OCI-LY3 (cell line): Measurements from ENCODE around the gene CECR2.
A peak's percentile ranks its signal among the peaks of the same experiment; 100 is the strongest.

Source experiments
- H2AFZ ChIP-seq: fragments of 200-600, 300-600 bp; shearing (Covaris generic); 2 replicates; pipeline ENCODE4 v1.6.0; 2014; ENCODE audit warnings: antibody characterized with exemption, low read depth, low read length
- H3K27ac ChIP-seq: fragments of 200-600, 300-600 bp; sonication (generic); 2 replicates; pipeline ENCODE4 v1.5.1; 2014; ENCODE audit warnings: mild to moderate bottlenecking, low read length, moderate library complexity, mixed read lengths
- H3K27me3 ChIP-seq: fragments of 200-600, 300-600 bp; sonication (generic); 2 replicates; pipeline ENCODE4 v1.6.1; 2014; ENCODE audit warnings: low read depth, low read length, mixed read lengths
- H3K36me3 ChIP-seq: fragments of 200-600, 300-600 bp; sonication (generic); replicated peaks from 2 replicates; pipeline ENCODE3; 2014; ENCODE audit warnings: low read depth, low read length, mixed read lengths
- H3K4me1 ChIP-seq: fragments of 300-600, 200-600 bp; sonication (generic); 2 replicates; pipeline ENCODE4 v1.6.1; 2014; ENCODE audit warnings: low read length, mixed read lengths
- H3K4me2 ChIP-seq: fragments of 200-600, 300-600 bp; sonication (generic); 2 replicates; pipeline ENCODE4 v1.6.1; 2014; ENCODE audit warnings: low read length, mixed read lengths
- H3K4me3 ChIP-seq: fragments of 300-600, 200-600 bp; sonication (generic); 2 replicates; pipeline ENCODE4 v1.5.1; 2014; ENCODE audit warnings: antibody characterized with exemption, mild to moderate bottlenecking, low read length, moderate library complexity
- H3K79me2 ChIP-seq: fragments of 300-600, 200-600 bp; shearing (Covaris generic); 2 replicates; pipeline ENCODE4 v1.6.1; 2014; ENCODE audit warnings: mild to moderate bottlenecking, low read length, mixed read lengths
- H3K9ac ChIP-seq: fragments of 300-600, 200-600 bp; shearing (Covaris generic); 2 replicates; pipeline ENCODE4 v1.6.0; 2014; ENCODE audit warnings: mild to moderate bottlenecking, low read length, moderate library complexity
- H3K9me3 ChIP-seq: fragments of 200-600, 300-600 bp; shearing (Covaris generic); 2 replicates; pipeline ENCODE4 v1.6.1; 2014; ENCODE audit warnings: low read length, mixed read lengths; ENCODE audit not compliant: insufficient read depth
- H4K20me1 ChIP-seq: fragments of 200-600, 300-600 bp; sonication (generic); 2 replicates; pipeline ENCODE4 v1.6.1; 2016; ENCODE audit warnings: low read length, mixed read lengths; ENCODE audit not compliant: insufficient read depth
- EZH2phosphoT487 ChIP-seq: fragments of 200-600 bp; shearing (Covaris generic); IDR thresholded peaks from 2 replicates; pipeline ENCODE4 v1.6.1; 2018; ENCODE audit warnings: antibody characterized with exemption, mixed run types, low read depth
- TF ChIP-seq, protein P1 (sequence below): fragments of 200-600, 300-600 bp; sonication (generic); IDR thresholded peaks from 2 replicates; pipeline ENCODE4 v1.5.1; 2014; ENCODE audit warnings: antibody characterized with exemption, low read length, low read depth

Gene CECR2

GRCh38 chr22:17350292-17350691 is 19.0 kb upstream of the CECR2 start:
- H3K4me2 ChIP-seq: no peak overlapping the region
- H3K36me3 ChIP-seq: no peaks in the 10 kb centered on the region
- H3K27ac ChIP-seq: no peak overlapping the region
- peaks cover 8% of the 10 kb centered on the region; the same call in 1 of the 2 replicates for H3K27me3 ChIP-seq
- H4K20me1 ChIP-seq: no peaks in the 10 kb centered on the region
- H3K4me3 ChIP-seq: no peak overlapping the region
- no peak for TF ChIP-seq EZH2phosphoT487
- TF ChIP-seq, protein P1, sequence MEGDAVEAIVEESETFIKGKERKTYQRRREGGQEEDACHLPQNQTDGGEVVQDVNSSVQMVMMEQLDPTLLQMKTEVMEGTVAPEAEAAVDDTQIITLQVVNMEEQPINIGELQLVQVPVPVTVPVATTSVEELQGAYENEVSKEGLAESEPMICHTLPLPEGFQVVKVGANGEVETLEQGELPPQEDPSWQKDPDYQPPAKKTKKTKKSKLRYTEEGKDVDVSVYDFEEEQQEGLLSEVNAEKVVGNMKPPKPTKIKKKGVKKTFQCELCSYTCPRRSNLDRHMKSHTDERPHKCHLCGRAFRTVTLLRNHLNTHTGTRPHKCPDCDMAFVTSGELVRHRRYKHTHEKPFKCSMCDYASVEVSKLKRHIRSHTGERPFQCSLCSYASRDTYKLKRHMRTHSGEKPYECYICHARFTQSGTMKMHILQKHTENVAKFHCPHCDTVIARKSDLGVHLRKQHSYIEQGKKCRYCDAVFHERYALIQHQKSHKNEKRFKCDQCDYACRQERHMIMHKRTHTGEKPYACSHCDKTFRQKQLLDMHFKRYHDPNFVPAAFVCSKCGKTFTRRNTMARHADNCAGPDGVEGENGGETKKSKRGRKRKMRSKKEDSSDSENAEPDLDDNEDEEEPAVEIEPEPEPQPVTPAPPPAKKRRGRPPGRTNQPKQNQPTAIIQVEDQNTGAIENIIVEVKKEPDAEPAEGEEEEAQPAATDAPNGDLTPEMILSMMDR: no peak
- no peak overlapping the region for H3K9ac ChIP-seq
- H2AFZ ChIP-seq: no peak overlapping the region
- no peaks in the 10 kb centered on the region for H3K79me2 ChIP-seq
- H3K4me1 ChIP-seq: no peaks in the 10 kb centered on the region
- no peaks in the 10 kb centered on the region for H3K9me3 ChIP-seq

DNA sequence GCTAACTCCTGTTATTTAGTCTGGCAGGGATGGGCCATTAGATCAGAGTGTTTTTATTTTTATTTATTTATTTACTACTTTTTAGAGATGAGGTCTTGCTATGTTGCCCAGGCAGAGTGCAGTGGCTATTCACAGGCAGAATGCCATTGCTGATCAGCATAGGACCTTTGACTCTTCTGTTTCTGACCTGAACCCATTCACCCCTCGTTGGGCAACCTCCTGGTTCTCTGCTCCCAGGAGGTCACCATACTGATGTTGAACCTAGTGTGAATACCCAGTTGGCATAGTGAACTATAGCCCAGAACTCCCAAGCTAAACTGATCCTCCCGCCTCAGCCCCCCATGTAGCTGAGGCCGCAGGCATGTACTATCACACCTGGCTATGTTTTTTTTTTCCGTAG is 16.5 kb upstream of the CECR2 start:
- TF ChIP-seq, protein P1: no peak
- no peak for TF ChIP-seq EZH2phosphoT487
- Histone ChIP-seq H3K9ac (no peak overlapping the region), H3K4me3 (no peak overlapping the region), H3K9me3 (no peaks in the 10 kb centered on the region), H3K4me2 (no peak overlapping the region), H3K27me3 (peaks cover 8% of the 10 kb centered on the region; the same call in 1 of the 2 replicates), H2AFZ (no peak overlapping the region), H3K27ac (no peak overlapping the region), H3K36me3 (no peaks in the 10 kb centered on the region), H3K79me2 (no peaks in the 10 kb centered on the region), H3K4me1 (no peaks in the 10 kb centered on the region), H4K20me1 (no peaks in the 10 kb centered on the region)

DNA sequence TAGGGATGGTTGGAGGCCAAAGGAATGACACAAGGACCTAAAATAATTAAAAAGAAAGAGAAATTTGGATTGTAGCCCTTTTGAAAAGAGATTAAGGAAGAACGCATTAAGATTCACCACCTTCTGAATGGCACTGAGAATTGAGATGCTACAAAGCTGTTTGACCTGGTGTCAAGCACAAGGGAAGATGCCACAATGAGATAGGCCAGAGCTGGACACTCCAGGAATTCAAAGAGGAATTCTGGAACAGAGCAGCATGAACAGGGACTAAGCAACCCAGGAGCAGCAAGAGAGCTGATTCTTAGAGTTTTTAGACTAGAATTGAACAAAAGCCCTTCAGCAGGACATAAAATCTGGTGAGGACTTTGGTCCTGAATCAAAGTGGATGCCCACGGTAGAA is 11.6 kb upstream of the CECR2 start:
- no peak overlapping the region for H3K27ac ChIP-seq
- H3K4me1 ChIP-seq: no peaks in the 10 kb centered on the region
- no peaks in the 10 kb centered on the region for H3K79me2 ChIP-seq
- no peaks in the 10 kb centered on the region for H3K9me3 ChIP-seq
- H3K4me2 ChIP-seq: no peak overlapping the region
- H2AFZ ChIP-seq: peak overlapping the region; percentile 40; the same call in 1 of the 2 replicates
- no peaks in the 10 kb centered on the region for H3K36me3 ChIP-seq
- no peak overlapping the region for H3K9ac ChIP-seq
- no peak overlapping the region for H3K4me3 ChIP-seq
- no peaks in the 10 kb centered on the region for H4K20me1 ChIP-seq
- TF ChIP-seq EZH2phosphoT487: no peak
- TF ChIP-seq, protein P1: no peak
- H3K27me3 ChIP-seq: no peaks in the 10 kb centered on the region

- Histone ChIP-seq H3K9me3 (no peaks in the 10 kb centered on the region), H3K4me1 (no peaks in the 10 kb centered on the region), H2AFZ (peak overlapping the region; percentile 58; the same call in 1 of the 2 replicates), H3K9ac (no peak overlapping the region), H3K27me3 (no peaks in the 10 kb centered on the region), H3K79me2 (no peaks in the 10 kb centered on the region), H3K27ac (no peak overlapping the region), H3K4me3 (no peak overlapping the region), H3K36me3 (no peaks in the 10 kb centered on the region), H3K4me2 (no peak overlapping the region), H4K20me1 (no peaks in the 10 kb centered on the region)
- TF ChIP-seq EZH2phosphoT487: no peak
- TF ChIP-seq, protein P1: no peak
These were observed 10.8 kb upstream of the CECR2 start for GRCh38 chr22:17358415-17358814.
